DMS114 treated with DMSO at 0.1 percent for 48 hours (cell line): ENCODE data around the gene MEGF8.
A peak's percentile ranks its signal among the peaks of the same experiment; 100 is the strongest.

Source experiments
- DNase-seq: peaks from one replicate; lab custom pipeline; 2025; ENCODE audit not compliant: unreplicated experiment; lab: John Stamatoyannopoulos, UW

MEGF8 gene, protein sequence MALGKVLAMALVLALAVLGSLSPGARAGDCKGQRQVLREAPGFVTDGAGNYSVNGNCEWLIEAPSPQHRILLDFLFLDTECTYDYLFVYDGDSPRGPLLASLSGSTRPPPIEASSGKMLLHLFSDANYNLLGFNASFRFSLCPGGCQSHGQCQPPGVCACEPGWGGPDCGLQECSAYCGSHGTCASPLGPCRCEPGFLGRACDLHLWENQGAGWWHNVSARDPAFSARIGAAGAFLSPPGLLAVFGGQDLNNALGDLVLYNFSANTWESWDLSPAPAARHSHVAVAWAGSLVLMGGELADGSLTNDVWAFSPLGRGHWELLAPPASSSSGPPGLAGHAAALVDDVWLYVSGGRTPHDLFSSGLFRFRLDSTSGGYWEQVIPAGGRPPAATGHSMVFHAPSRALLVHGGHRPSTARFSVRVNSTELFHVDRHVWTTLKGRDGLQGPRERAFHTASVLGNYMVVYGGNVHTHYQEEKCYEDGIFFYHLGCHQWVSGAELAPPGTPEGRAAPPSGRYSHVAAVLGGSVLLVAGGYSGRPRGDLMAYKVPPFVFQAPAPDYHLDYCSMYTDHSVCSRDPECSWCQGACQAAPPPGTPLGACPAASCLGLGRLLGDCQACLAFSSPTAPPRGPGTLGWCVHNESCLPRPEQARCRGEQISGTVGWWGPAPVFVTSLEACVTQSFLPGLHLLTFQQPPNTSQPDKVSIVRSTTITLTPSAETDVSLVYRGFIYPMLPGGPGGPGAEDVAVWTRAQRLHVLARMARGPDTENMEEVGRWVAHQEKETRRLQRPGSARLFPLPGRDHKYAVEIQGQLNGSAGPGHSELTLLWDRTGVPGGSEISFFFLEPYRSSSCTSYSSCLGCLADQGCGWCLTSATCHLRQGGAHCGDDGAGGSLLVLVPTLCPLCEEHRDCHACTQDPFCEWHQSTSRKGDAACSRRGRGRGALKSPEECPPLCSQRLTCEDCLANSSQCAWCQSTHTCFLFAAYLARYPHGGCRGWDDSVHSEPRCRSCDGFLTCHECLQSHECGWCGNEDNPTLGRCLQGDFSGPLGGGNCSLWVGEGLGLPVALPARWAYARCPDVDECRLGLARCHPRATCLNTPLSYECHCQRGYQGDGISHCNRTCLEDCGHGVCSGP (N-terminal part only)

DNA sequence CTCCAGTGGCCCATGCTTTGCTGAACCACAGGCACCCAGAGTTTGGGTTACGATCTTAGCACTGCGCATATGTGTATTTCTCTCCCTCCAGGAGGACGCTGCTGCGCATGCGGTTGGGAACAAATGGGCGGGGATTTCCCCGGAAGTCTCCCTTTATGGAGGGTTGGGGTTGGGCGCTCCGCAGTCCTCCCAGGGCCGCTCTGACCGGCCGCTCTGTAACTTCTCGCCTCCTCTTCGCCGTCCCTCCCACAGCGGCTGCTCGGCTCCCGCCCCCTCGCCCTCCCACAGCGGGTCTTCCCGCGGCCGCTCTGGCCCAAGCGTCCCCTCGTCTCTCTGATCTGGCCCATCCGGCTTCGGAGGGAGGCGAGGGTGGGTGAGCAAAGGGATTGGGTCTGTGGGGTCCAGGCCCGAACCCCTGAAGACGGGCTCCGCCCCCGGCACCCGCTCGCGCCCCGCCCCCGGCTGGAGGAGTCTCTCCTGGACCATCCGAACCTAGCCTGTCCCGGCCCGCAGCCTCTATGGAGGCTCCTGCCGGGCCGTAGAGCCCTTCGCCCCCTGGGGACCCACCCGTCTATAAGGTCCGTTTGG, at the start of gene MEGF8:
Gene MEGF8, plus strand, starts transcription at position 328 of the 588 bp plus-strand sequence. CDS start 609 bp downstream, outside the sequence.
- peak; percentile 99 for DNase-seq

DNA sequence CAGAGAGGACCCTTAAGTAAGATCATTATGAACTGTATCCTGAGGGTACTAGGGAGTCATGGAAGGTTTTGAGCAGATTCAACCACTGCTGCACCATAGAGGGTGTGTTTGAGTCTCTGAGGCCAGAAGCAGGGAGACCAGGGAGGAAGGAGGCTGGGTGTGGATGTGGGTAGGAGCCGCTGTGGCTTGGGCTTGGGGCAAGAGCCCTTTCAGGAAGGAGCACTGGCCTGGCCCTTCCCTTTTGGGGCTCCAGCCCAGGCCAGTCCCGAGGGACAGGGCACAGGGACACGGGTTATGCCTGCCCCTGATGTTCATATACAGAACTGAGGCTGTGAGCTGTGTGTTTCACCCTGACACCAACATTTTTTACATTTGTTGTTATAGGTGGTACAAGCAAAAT, 49.2 kb upstream of the MEGF8 start:
- no peak for DNase-seq

DNA sequence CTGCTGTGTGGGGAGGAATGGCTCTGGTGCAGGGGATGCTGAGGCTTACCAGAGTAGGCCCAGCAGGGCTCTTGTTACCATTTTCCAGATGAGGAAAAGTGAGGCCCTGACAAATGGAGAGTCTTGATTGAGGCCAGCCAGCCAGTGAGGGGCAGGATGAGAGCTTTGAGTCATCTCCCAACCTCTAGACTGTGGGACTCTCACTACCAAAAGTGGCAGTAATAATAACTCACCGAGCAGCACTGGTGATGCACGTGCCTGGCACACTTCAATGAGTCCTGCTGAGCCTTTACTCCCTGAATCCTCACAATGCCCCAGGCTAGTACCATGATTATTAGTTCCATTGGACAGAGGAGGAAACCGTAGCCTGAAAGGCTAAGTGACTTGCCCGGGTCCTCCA, 48.6 kb upstream of the MEGF8 start:
- DNase-seq, result no peak

DNA sequence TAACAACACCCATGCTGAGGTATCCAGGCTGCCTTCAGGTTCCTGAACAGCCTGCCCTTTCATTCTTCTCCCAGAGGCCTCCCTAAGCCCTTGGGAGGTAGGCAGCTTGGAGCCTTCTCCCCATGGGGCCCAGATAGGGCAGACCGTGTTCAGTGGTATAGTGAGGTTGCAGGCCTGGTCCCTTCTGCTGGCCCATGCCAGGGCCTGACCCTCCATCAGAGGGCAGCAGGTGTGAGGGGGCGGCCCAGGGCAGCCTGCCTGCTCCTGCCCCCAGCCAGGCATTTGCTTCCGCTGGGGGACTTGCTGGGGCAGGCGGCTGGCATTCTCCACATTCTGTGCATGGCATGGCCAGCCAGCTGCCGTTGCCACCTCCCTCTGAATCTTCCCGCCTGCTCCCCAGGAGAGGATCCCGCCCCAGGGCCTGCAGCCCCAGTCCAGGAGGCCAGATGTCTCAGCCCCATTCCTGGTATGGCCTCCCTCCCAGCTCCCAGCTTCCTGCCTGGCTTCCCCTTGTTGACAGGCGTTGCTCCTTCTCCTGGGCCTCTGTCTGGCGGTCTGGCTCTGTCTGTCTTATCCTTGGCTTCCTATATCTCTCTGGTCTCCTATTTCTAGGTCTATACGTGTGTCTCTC, 47.5 kb upstream of the MEGF8 start:
- DNase-seq, result no peak

DNA sequence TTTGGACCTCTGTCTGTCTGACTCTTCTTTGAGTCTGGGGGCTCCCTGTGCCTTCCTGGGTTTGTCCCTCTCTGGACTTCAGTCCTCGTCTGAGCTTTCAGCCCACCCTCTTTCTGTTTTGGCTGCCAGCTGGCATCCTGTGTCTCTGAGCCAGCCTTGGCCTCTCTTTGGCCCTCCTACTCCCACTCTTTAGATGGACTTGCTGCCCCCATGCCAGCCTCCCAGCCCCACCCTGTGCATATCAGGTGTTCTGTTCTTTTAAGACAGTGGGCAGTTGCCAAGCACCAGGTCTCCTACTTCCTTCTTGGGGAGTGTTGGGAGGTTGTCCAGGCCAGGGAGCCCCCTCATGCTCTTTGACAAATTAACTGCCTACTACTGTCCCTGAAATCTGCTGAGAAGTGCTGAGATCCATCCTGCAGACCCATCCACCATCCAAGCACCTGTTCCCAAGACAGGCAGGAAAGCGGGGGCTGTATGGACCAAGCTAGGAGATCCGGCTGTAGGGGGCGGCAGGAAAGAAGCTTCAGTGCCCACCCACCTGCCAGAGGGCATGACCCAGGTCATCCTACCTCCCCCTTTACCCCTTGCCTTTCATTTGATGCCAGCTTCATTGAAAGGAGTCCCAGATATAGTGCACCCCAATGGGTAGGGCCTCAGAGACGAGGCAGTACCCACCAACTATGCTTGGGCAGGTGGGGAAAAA, 46.8 kb upstream of the MEGF8 start:
- DNase-seq, result no peak

DNA sequence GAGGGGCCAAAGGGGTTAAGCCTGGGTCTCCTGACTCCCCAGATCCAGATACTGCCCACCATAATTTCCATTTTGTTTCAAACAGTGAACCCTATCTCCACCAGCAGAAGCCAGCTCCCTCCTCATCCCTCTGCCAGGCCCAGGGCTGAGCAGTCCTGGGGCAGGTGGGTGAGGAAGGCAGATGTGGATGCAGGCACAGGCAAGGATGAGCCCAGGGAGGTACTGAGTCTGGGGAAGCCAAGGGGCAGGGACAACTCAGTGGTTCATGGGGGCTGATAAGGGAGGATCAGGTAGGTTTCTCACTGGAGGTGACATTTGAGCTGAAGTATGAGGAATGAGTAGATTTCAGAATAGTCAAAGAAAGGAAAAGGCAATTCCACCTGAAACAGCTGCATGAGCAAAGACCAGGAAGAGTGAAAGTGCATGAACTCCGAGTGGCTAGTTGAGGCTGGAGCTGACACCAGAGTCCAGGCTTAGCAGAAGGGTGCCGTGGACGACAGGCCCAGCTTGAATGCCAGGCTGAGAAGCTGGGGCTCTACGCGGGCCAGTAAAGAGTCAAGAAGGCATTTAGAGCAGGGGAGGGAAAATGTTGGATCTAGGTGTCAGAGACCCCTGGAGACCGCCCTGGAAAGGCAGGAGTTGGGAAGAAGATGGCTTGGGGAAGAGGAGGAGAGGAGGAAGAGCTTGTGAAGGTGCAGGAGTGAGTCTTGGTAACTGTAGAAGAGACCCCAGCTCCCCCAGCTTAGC, 46.1 kb upstream of the MEGF8 start:
- DNase-seq, result peak; percentile 64

DNA sequence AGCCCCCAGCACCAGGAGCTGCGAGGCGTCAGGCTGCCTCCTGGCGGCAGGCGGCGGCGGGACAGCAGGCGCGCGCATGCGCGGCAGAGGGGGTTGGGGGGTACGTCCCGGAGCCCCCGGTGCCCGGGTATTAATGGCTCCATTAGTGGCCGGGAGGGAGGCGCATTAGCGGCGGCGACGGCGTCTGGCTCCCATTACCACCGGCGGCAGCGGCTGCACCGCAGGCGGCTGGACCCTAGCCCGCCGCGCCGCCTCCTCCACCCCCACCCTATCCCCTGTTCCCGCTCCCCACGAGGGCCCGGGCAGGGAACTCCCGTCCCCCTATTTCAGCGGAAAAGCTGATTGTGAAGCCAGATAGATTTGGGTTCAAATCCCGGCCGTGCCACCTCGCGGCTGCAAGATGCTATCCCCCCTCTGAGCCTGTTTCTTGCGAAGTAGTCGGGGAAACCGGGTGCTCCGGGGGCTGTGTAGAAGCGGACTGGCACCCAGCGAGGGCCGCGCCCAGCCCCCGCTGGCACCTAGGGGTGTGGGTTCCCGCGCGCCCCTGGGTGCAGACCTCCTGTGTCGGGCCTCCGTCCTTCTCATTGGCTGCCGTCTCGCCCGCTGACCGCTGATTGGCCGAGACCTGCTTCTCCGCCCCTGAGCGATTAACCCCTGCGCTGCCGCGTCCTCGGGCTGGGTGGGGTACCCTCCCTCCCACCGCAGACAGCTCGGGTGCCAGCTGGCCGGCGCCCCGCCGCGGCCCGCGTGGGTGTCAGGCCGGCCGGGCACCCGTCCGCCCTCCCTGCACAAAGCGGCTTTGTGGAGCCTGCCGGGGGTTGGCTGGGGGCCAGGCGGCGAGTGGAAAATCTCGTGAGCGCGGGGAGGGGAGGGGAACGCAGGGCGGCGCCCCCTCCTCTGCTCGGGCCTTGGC, 45.3 kb upstream of the MEGF8 start:
- peak; percentile 85 for DNase-seq

DNA sequence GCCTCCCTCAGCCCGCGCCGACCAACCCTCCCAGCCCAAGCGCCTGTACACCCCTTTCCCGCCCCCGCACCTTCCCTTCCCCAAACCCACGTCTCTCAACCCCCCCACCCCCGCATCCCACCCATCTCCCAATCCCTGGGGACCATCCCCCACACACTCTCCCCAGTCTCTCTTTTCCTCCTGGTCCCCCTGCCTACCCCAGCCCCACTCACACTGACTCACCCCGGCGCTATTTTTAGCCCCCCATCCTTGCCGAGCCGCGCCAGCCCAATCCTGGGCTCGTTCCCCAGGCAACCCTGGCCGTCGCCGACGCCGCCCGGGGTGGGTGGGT, 44.7 kb upstream of the MEGF8 start:
- DNase-seq, result no peak

DNA sequence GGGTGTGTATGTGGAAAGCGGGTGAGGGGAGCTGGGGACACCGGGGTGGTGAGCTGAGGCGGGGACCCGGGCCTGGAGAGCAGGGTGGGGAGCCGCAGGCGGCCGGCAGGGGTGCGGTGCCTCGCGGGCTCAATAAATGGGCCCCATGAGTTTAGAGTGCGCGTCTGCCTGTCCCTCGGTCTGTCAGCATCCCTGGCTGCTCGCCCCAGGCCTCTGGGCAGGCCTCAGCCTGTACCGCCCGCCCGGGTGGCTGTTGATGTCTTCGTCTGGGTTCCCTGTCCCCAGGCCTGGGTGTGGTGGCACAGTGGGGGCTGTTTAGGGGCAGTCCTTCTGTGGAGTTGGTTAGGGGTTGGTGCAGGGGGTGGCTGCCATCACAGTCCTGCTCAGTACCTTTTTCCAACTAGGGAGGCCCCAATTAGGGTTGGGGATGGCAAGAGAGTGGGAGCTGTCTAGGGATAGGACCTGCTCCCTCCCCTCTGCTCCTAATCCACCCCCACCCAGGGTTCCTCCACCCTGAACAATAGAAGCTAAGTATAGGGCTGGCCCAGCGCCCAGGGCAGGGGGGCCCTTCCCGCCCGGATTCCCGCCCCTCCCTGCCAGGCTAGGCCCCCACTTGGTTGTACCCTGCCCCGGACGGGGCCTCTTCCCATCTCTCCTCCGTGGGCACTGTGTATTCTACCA, 44.1 kb upstream of the MEGF8 start:
- DNase-seq, result no peak

DNA sequence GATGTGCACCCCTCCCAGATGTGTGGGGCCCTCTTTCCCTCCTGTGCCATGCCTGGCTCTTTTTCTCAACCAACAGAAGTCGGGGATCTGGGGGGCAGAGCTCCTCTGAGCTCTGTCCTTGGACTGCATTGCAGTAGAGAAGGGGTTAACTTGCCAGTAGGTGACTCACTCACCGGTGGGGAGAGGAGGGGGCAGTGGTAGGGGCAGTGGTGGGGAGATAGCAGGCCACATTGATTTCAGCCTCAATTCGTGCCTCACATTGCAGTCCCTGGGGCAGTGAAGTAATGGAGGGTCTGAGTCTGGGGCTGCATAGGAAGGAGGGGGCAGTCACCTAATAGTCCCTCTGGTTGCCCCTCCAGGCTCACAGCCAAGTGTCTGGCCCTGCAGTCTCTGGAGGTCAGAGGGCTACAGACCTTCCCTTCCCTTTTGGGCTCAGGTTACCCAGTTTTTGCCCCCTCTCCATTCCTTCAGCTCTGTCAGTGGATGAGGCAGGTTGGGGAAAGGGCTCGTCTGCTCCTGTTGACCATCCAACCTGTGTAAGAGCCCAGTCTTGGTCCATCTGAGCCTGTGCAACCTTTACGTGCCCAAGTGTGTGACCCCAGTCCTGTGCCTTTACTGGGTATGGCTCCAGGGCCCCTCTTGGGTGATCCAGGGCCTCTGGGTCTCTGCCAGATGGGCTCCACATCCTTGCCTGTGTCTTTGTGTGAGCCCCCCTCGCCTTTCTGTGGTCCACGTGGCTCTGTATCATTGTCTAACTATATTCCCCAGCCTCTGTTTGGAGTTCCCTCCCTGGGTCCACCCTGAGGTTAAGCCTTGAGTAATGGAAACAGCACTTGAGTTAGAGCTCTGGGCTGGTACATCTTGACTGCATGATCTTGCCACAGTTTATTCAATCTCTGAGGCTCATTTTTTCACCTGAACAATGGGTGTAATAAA, 43.3 kb upstream of the MEGF8 start:
- no peak for DNase-seq

DNA sequence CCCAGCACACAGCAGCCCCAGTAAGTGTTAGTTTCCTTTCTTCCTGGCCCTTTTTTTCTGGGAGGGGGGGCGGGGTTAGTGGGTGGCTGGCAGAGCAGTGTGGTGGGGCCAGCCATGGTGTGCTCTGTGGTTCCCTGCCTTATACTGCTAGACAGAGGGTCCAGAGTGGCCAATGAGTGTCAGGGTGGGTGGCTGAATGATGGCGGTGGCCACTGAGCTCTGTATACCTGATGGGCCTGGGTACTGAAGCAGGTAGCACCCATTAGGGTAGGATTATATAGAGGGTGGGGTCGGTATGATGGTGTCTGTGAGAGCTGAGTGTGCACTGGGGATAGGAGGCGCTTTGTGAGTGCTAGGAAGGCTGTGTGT, 42.6 kb upstream of the MEGF8 start:
- no peak for DNase-seq

DNA sequence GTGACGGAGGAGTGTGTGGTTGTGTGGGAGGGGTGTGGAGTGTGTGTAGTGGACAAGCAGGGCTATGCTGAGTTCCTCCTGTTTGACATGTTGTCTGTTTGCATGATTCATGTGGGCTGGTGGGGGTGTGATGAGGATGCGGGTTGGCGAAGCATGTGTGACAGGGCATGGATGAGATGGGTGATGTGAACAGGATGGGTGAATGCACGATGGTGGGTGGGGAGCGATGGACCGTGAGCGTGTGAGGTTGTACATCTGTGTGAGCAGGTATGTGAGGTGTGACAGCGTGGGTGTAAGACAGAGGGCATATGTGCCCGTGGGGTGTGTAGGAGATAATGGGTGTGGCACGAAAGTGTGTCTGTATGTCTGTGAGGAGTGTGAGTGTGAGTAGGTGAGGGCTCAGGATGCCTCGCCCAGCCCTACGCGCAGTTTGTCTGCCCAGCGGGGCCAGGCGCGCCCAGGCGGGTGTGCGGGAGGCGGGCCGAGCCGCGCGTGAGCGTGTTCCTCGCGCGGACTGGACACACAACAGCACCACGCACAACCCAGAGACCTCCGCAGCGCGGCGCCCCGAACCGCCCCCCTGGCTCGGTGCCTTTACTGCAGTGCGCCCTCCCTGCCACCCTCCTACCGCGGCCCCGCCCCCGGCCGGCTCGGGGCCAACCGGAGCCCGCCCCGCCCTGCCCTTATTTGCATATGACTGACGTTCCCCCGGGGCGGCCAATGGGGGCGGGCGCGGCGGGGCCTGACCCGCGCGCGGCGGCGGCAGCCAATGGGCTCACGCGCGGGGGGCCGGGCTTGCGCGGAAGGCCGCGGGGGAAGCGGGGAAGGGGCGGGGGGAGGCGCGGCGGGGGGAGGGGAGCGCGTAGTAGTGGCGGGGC, 42.0 kb upstream of the MEGF8 start:
- DNase-seq, result peak; percentile 84

DNA sequence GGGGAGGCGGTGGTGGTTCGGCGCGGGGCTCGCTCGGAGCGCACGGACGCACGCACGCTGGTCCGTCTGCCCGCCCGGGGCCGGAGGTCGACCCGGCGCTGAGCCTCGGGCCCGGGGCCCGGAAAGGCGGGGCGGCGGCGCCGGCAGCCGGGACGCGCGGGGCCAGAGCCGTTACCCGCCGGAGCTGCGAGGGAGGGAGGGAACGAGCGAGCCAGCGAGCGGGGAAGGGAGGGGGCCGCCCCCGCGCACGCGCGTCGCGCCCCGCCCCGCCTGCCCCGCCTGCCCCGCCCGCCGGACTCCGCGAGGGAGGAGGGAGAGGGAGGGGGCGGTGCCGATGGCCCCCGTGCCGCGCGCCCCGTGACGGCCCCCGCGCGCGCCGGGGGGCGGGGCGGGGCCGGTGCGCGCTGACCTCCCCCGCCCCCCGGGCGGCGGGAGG, 41.4 kb upstream of the MEGF8 start:
- peak; percentile 29 for DNase-seq

DNA sequence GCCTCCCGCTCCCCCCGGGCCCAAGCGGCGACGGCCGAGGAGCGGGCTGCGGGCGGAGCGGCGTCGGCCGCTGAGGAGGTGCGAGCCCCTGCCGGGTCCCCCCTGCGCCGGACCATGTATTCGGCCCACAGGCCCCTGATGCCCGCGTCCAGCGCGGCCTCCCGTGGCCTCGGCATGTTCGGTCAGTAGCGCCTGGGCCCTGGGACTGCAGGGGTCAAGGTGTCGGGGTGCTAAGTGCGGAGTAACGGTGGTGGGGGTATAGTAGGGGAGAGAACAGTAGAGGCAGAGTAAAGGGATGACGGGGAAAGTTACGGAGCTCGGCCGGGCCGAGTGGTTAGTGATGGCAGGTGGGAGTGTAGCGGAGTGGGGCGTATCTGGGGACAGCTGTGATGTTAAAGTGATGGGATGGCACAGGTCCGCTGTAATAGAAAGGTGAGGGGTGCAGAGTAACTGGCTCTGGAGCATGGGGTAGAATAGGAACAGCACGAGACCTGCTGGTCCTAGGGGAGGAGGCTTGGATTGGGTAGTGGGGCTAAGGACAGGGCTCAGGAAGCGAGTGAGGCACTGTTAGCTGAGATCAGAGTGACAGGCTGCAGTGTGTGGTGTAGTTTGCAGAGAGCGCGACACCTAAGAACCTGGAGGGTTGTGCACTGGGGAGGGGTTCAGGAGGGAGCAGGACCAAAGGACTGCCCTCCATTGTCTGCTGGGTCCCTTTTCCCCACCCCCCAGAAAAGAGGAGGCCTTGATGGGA, 40.7 kb upstream of the MEGF8 start:
- DNase-seq, result no peak

DNA sequence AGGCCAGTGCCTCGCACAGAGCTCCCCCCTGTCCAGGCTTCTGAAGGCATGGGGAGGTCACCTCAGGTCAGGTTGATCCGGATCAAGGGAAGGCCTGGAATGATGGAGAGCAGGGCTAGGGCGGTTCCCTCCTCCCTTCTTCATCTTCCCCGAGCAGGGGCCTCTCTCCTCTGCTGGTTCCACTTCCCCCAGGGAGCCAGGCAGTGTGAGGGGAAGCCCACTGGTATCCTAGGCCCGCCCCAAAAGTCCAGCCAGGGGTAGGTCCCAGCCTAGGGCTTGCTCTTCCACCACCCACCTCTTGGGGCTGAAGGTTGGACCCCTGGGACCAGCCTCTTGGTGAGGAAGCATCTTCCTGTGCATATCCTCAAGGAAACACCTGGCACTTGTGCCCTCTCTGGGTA, 39.9 kb upstream of the MEGF8 start:
- no peak for DNase-seq
